GM19193 (cell line): ENCODE data around the gene SPATA3.

Experiments
- POLR2A ChIP-seq: IDR thresholded peaks from 4 replicates; pipeline ENCODE4 v1.6.1; 2011; ENCODE audit not compliant: insufficient read depth, insufficient read length; ENCODE audit errors: extremely low read depth

SPATA3 gene

DNA sequence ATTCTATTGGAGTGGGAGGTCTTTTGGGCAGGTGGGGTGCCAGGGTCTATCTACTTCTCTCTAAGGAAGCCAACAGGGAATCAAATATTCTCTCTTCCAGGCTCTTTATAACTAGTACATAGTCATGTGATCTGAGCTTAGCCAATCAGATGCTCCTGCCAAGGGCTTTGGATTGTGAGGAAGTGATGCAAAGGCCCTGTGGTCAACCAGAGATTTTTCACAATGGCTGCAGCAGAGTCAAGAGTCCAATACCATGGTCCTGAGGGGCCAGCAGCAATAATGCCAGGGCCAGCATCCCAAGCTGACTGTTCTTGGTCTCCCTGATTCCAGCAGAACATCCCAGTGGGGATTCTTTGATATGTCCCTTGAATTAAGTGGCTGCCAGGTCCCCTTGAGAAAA is 33.0 kb downstream of the SPATA3 start:
- TF ChIP-seq POLR2A = no peak

DNA sequence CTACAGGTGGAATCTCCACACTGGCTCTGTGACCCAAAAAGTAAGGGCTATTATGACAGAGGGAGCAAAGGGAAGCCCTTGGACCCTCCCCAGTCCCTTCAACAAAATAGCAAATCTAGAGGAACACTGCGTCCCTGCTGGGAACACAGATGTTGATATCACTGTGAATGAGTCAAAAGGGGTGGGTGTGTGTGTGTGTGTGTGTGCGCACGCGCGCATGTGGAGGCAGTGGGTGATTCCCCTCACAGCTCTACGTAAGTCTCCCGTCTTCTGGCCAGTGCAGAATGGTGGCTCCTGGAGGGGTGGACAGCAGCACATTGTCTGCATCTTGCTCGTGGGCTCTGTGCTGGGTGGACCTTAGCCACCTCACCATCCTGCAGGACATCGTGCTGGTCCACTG is 33.6 kb downstream of the SPATA3 start:
- TF ChIP-seq POLR2A = no peak

DNA sequence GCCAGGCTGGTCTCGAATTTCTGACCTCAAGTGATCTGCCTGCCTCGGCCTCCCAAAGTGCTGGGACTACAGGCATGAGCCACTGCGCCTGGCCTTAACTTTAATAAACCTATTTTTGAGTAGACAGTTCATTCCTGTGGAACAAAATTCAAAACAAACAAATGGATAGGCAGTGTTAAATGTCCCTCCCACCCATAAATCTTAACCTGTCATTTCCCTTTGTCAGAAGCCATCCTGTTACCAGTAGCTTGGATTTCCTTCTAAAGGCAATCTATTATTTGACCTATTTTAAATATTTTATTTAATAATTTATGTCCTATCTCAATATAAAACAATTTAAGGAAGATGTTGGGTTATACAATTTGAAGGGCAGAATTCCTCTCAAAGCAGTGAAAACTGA is 34.8 kb downstream of the SPATA3 start:
- no peak for TF ChIP-seq POLR2A

DNA sequence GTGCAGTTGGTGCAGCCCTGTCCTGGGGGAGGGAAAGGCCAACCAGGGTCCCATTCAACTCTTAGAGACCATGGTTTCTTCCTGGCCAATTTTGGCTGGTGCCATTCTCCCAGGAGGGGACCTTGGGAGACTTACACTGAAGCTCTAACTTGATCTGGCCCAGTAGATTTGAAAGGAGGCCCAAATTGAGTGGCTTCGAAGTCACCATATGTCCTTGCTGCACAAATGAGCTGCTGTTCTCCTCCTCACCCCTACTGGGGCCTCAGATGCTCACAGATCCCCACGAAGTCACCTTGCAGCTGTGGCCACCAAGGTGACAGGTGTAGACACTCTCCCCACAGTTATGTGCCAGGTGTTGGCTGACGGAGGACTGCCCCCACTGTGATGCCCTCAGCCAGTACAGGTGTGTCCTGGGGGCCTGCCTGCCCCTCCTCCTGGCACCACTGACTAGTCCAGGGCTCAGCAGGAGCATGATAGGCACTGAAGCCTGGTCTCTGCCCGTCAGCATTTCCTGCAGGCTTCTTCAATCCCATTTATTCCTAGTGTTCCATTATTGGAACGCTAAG is 36.7 kb downstream of the SPATA3 start:
- TF ChIP-seq POLR2A = no peak

DNA sequence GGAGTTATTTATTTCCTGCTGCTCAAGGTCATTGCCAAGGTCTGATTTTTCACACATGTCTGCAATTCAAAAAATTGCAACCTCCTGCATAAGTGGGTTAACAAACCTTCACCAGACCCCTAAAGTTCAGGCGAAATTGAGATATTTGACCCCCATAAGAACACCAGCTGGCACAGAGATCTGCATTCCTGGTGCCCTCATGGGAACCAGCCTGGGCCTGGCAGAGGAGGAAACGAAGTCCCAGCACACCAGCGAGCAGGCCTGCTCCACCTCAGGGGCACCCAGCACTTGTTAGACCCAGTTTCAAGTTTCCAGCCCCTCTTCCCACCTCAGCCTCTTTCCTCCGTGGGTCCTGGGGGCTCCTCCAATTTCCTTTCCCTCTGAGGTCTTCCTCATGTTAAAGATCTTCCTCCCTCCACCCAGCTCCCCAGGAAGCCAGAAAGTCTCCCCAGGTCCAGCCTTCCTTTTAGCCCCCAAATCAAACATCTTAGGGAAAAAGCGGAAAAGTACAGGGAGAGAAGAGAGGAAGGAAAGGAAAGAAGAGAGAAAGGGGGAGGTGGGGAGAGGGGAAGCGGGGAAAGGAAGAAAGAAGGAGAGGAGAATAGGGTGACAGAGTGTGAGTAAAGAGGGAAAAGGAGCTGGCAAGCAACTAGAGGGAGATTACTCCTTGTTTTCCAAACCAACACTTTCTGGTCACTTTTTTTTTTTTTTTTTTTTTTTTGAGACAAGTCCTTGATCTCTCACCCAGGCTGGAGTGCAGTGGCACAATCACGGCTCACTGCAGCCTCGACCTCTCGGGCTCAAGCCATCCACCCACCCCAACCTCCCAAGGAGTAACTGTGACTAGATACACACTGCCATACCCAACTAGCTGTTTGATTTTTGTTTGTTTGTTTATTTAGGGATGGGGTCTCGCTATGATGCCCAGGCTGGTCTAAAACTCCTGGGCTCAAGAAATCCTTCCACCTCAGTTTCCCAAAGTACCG is 37.5 kb downstream of the SPATA3 start:
- TF ChIP-seq POLR2A = no peak

DNA sequence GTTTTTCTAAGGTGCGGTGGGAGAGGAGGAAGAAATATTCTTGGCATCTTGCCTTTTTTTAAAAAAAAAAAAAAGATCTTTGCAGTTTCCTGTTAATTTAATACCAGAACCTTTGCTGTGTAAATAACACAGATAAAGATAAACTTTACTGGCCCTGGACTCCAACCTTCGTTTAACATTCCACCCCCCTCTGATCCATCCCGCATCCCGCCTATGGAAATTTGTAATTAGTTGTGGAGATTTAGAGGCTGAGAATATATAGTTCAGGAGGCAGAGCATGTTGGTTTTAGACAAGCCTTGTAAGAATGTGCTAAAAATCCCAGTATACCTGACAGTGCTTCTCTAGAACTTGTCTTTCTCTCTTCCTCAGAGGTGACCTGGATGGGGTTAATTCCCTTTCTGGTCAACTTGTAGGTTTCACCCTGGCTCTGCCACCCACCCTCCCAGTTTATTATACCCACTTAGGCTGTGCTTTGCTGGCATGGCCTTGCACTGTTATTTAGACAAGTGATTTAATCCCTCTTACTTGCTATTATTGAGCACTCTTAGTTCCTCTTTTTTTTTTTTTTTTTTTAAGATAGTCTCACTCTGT is 38.5 kb downstream of the SPATA3 start:
- TF ChIP-seq POLR2A = no peak

DNA sequence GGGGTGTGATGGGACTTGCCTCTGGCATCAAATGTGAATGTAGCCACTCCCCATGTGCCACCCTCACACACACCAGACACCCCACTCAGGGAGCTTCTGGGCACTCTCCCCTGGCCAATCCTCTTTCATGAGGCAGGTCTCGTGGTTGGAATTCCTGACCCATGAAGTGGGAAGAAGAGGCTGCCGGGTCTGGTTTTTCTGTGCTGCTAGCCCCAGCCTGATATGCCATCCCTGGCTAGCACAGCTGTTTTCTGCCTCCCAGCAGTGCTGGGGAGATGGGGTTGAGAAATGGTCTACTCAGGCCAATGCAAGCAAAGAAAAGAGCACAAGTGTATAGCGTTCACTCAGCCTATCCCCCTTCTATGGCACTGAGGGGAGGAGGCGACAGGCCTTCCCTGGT is 40.2 kb downstream of the SPATA3 start:
- TF ChIP-seq POLR2A = no peak

DNA sequence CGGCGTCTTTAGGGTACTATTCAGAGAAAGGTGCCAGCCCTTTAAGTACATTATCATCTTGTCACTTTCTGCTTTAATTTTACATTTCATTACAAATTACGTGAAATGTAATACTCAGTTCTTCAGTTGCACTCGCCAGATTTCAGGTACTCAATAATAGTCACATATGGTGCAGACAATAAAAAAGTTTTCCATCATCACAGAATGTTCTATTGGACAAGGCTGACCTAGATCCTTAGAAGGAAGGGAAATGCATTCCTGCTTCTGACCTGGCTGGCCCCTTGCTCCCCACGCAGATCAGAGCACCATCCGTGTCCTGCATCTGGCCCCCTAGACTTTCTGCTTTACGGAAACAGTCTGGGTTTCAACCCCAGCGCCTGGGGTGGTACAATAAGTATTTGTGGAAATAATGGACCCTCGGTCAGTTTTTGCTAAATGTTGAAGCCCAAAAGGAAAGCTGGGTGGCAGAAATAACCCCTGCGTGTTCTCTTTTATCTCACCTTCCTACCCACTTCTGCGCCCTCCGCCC is 40.7 kb downstream of the SPATA3 start:
- no peak for TF ChIP-seq POLR2A

DNA sequence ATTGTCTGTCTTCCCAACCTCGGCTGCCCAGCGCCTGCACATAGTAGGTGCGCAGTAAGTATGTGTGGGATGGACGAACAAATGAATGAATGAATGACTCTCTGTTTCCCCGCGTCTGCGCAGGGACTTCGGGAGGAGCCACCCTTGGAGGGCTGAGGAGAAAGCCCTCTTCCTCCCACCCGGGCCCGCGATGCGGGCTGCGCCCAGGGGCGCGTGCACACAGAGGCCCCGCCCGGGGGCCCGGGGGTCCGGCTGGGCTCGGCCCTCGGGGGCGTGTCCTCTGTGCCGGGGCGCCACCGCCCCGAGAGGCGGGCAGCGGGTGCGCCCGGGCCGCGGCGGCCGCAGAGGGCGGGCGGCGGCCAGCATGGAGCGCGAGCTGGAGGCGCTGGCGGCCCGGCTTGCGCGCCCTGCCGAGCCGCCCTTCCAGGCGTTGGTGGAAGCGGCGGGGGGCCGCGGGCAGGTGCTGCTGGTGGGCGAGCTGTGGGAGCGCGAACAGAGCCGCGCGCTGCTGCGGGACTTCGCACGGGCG is 41.3 kb downstream of the SPATA3 start, which contains the start of gene C2orf72:
Gene C2orf72 (plus strand): TSS at position 322 of the 529 bp plus-strand sequence. CDS start 43 bp downstream, at position 365.
- TF ChIP-seq POLR2A = no peak

DNA sequence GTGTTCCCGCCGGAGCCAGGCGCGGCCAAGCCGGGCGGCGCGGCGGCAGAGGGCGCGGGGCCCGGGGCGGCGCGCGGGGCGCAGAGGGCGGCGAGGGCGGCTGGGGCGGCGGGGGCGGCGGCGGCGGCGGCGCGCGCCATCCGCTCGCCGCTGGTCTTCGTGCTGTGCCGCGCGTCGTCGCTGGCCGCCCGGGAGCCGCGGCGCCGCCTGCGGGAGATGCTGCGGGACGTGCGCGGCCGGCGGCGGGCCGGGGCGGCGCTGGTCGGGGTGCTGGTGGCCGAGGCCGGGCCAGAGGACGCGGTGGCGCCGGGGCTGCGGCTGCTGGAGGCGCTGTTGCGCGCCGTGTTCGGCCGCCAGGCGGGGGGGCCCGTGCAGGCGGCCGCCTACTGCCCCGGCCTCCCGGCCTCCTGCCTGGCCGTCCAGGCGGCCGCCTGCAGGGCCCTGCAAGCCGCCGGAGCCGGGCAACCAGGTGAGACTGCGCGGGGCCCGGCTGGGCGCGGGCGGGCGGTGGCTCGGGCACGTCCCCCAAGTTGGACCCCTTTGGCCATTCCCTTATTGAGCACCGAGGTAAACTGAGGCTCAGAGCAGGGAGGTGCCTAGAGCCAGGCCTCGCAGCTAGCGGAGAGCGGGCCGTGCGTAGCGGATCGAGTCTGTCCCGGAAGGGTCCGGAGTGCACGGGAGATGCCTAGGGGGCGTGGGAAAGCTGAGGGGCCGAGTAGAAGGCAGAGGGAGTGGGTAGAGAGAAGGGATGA is 42.0 kb downstream of the SPATA3 start:
- no peak for TF ChIP-seq POLR2A

DNA sequence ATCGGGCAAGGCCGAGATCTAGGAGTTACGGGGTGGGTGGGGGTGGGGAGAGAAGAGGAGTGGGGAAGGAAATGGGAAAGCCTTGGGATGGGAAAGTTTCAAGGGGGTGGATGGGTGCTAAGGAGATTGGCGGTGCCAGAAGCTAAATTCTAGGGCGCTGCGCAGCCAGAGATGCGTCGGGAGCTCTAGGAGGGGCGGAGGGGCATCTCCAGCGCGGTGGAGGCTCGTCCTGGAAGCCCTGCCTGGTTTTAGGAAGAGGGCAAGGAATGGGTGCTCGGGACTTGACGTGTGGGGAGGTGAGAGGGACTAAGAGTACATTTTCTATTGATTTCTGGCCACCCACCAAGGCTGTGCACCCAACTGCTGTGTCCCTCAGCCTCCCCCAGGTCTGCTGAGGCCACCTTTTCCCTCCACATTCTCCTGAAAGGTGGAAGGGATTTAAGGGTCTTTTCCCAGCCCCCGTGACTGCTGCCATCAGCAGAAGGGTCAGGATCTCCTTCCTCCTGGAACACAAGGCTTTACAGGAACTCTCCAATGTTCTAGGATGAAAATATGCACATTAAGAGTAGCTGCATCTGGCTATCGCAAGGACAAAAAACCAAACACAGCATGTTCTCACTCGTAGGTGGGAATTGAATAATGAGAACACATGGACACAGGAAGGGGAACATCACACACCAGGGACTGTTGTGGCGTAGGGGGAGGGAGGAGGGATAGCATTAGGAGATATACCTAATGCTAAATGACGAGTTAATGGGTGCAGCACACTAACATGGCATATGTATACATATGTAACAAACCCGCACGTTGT is 42.8 kb downstream of the SPATA3 start:
- TF ChIP-seq POLR2A = no peak

DNA sequence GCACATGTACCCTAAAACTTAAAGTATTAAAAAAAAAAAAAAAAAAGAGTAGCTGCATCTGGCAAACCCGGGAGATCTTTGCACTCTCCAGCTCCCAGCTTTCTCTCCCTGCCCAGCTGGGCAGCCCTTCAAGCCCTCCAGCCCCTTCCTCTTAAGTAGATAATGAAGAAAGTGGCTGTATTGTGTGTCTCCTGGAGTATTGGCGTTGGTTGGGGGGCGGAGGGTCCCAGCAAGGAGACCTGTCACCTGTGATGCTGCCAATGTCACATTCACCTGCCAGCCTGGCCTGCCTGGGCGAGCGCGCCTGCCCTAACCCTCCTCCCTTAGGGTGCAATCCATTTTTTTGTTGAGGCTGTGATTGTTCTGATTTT is 43.4 kb downstream of the SPATA3 start:
- no peak for TF ChIP-seq POLR2A

DNA sequence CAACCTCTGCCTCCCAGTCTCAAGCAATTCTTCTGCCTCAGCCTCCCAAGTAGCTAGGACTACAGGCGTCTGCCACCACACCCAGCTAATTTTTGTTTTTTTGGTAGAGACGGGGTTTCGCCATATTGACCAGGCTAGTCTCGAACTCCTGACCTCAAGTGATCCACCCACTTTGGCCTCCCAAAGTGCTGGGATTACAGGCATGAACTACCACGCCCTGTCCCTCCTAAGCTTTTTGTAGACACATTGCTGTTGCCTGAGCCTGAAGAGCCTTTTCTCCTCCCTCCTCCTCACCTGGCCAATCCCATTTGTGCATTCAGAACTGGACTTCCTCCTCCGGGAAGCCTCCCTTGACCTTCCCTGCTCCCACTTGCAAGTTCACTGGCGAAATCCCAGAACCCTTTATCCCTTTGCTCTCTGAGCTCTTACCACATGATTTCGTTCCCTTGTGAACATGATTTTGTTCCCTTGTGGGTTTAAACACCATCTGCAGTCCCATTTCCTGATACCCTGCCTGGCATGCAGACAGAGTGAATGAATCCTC is 44.0 kb downstream of the SPATA3 start:
- no peak for TF ChIP-seq POLR2A
